ENCODE data around the gene CRYZ. TPM values are rescaled to one million over a fixed set of nuclear protein-coding genes. Genes with fewer than 3 reads are reported as not detected.

CRYZ gene
- polyA plus RNA-seq, 1 experiment = 108 TPM

- Histone ChIP-seq H3K27ac (ENCODE audit: low read depth, low read length) (no peak overlapping the region), H3K4me3 (ENCODE audit: low read depth, low read length) (no peak overlapping the region), H3K9me3 (ENCODE audit: control insufficient read depth, insufficient read depth, low read length) (no peaks in the 10 kb centered on the region), H3K27me3 (ENCODE audit: control insufficient read depth, insufficient read depth, low read length) (no peaks in the 10 kb centered on the region)
- POLR2A ChIA-PET = no interaction called here
- no peak for DNase-seq (ENCODE audit: low read depth, low spot score)
- CTCF ChIA-PET = interaction anchor here (0.6 to 5.1 kb wide), 19 partner anchors 8 to 851 kb away, joined by 3 to 38 read pairs (median 7); partner anchors contain the start of genes CRYZ and TYW3
- TF ChIP-seq CTCF (IDR thresholded peaks at IDR 0.05; ENCODE audit: low read depth, low read length) = no peak
Measured at GRCh38 chr1:74690909-74691308, 41.9 kb downstream of the CRYZ start.

- ChIA-PET POLR2A (no interaction called here), CTCF (interaction anchor here (0.6 to 5.1 kb wide), 25 partner anchors 9 to 851 kb away, joined by 3 to 38 read pairs (median 6); partner anchors contain the start of genes CRYZ and TYW3)
- DNase-seq (ENCODE audit: low read depth, low spot score) = no peak
- Histone ChIP-seq H3K9me3 (ENCODE audit: control insufficient read depth, insufficient read depth, low read length) (no peaks in the 10 kb centered on the region), H3K27me3 (ENCODE audit: control insufficient read depth, insufficient read depth, low read length) (no peaks in the 10 kb centered on the region), H3K27ac (ENCODE audit: low read depth, low read length) (no peak overlapping the region), H3K4me3 (ENCODE audit: low read depth, low read length) (no peak overlapping the region)
- no peak for TF ChIP-seq CTCF (IDR thresholded peaks at IDR 0.05; ENCODE audit: low read depth, low read length)
Measured at GRCh38 chr1:74690364-74690696, 42.5 kb downstream of the CRYZ start.

GRCh38 chr1:74689621-74690363 is 43.1 kb downstream of the CRYZ start:
- CTCF ChIA-PET = interaction anchor here (0.6 to 5.1 kb wide), 51 partner anchors 9 to 1958 kb away, joined by 3 to 38 read pairs (median 4); partner anchors contain the start of genes CRYZ and TYW3
- Histone ChIP-seq H3K27me3 (ENCODE audit: control insufficient read depth, insufficient read depth, low read length) (no peaks in the 10 kb centered on the region), H3K4me3 (ENCODE audit: low read depth, low read length) (no peak overlapping the region), H3K27ac (ENCODE audit: low read depth, low read length) (no peak overlapping the region), H3K9me3 (ENCODE audit: control insufficient read depth, insufficient read depth, low read length) (no peaks in the 10 kb centered on the region)
- POLR2A ChIA-PET = no interaction called here
- TF ChIP-seq CTCF (IDR thresholded peaks at IDR 0.05; ENCODE audit: low read depth, low read length) = peak; percentile 84
- DNase-seq (ENCODE audit: low read depth, low spot score) = peak; percentile 24

- CTCF ChIA-PET = no interaction called here
- no peak overlapping the region for H3K27ac ChIP-seq (ENCODE audit: low read depth, low read length)
- POLR2A ChIA-PET = no interaction called here
- H3K27me3 ChIP-seq (ENCODE audit: control insufficient read depth, insufficient read depth, low read length) = no peaks in the 10 kb centered on the region
- no peak for TF ChIP-seq CTCF (IDR thresholded peaks at IDR 0.05; ENCODE audit: low read depth, low read length)
- H3K9me3 ChIP-seq (ENCODE audit: control insufficient read depth, insufficient read depth, low read length) = no peaks in the 10 kb centered on the region
- H3K4me3 ChIP-seq (ENCODE audit: low read depth, low read length) = no peak overlapping the region
- no peak for DNase-seq (ENCODE audit: low read depth, low spot score)
Measured at GRCh38 chr1:74686928-74687327, 45.9 kb downstream of the CRYZ start.

- no peaks in the 10 kb centered on the region for H3K9me3 ChIP-seq (ENCODE audit: control insufficient read depth, insufficient read depth, low read length)
- CTCF ChIA-PET = no interaction called here
- POLR2A ChIA-PET = no interaction called here
- DNase-seq (ENCODE audit: low read depth, low spot score) = no peak
- H3K27ac ChIP-seq (ENCODE audit: low read depth, low read length) = no peak overlapping the region
- H3K27me3 ChIP-seq (ENCODE audit: control insufficient read depth, insufficient read depth, low read length) = no peaks in the 10 kb centered on the region
- H3K4me3 ChIP-seq (ENCODE audit: low read depth, low read length) = no peak overlapping the region
- no peak for TF ChIP-seq CTCF (IDR thresholded peaks at IDR 0.05; ENCODE audit: low read depth, low read length)
Measured at GRCh38 chr1:74684301-74684700, 48.5 kb downstream of the CRYZ start.

Data from AG04450 (cell line).